Mesenchymal stem cell (in vitro differentiated cells and primary cell): ENCODE results near the gene GLTPD2.

Experiments
- DNase-seq: peaks from one replicate; pipeline ENCODE4 v3.0.0-alpha.2; 2013
- H2AFZ ChIP-seq: one replicate; pipeline ENCODE4 v1.6.1; 2013; ENCODE audit warnings: low read depth, mild to moderate bottlenecking, control low read depth, inconsistent platforms, low read length, moderate library complexity
- H2AK5ac ChIP-seq: 2 replicates; pipeline ENCODE4 v1.6.1; 2013; ENCODE audit warnings: low read length, moderate library complexity, mild to moderate bottlenecking, inconsistent platforms; ENCODE audit not compliant: severe bottlenecking
- H2BK120ac ChIP-seq: one replicate; pipeline ENCODE4 v1.6.1; 2013; ENCODE audit warnings: low read depth, mild to moderate bottlenecking, inconsistent platforms, low read length, moderate library complexity
- H2BK12ac ChIP-seq, 2 experiments: one replicate each; pipeline ENCODE4 v1.6.1; 2013; ENCODE audit warnings: inconsistent platforms in 2 of 2, low read length in 2 of 2, mild to moderate bottlenecking in 2 of 2, moderate library complexity in 2 of 2, control low read depth in 1 of 2
- H2BK15ac ChIP-seq: one replicate; pipeline ENCODE4 v1.6.1; 2013; ENCODE audit warnings: mild to moderate bottlenecking, low read depth, inconsistent platforms; ENCODE audit not compliant: poor library complexity, severe bottlenecking
- H2BK5ac ChIP-seq: 2 replicates; pipeline ENCODE4 v1.6.1; 2013; ENCODE audit warnings: low read depth, mild to moderate bottlenecking, low read length, control low read depth, inconsistent platforms; ENCODE audit not compliant: poor library complexity, severe bottlenecking
- H3K14ac ChIP-seq, 2 experiments: one replicate each; pipeline ENCODE4 v1.6.1; 2013; ENCODE audit warnings: inconsistent platforms in 2 of 2, low read length in 2 of 2, control low read depth in 1 of 2, mild to moderate bottlenecking in 1 of 2, moderate library complexity in 1 of 2
- H3K18ac ChIP-seq, 2 experiments: one replicate each; pipeline ENCODE4 v1.6.1; 2013; ENCODE audit warnings: inconsistent platforms in 2 of 2, low read length in 2 of 2, control low read depth in 1 of 2, low read depth in 1 of 2, mild to moderate bottlenecking in 1 of 2
- H3K23ac ChIP-seq, 2 experiments: one replicate each; pipeline ENCODE4 v1.6.1; 2013; ENCODE audit warnings: inconsistent platforms in 2 of 2, low read length in 2 of 2, mild to moderate bottlenecking in 2 of 2, moderate library complexity in 2 of 2, control low read depth in 1 of 2
- H3K27ac ChIP-seq: 2 replicates; pipeline ENCODE4 v1.5.1; 2013; ENCODE audit warnings: mild to moderate bottlenecking, moderate library complexity, low read length, control low read depth, inconsistent platforms; ENCODE audit not compliant: poor library complexity, severe bottlenecking
- H3K27me3 ChIP-seq, 2 experiments: 2 replicates each; pipeline versions ENCODE4 v1.6.1 to v1.7.0; 2013; ENCODE audit warnings: low read length in 2 of 2, mild to moderate bottlenecking in 2 of 2, moderate library complexity in 2 of 2, control low read depth in 1 of 2, inconsistent platforms in 1 of 2; ENCODE audit not compliant: control insufficient read depth in 1 of 2, insufficient read depth in 1 of 2
- H3K36me3 ChIP-seq, 2 experiments: 2 replicates each; pipeline versions ENCODE4 v1.6.1 to v1.7.0; 2013; ENCODE audit warnings: low read length in 2 of 2, control low read depth in 1 of 2, inconsistent platforms in 1 of 2, low read depth in 1 of 2, mild to moderate bottlenecking in 1 of 2; ENCODE audit not compliant: insufficient read depth in 2 of 2, control insufficient read depth in 1 of 2
- H3K4ac ChIP-seq, 2 experiments: one replicate each; pipeline ENCODE4 v1.6.1; 2013; ENCODE audit warnings: inconsistent platforms in 2 of 2, low read length in 2 of 2, mild to moderate bottlenecking in 2 of 2, moderate library complexity in 2 of 2, control low read depth in 1 of 2, low read depth in 1 of 2
- H3K4me1 ChIP-seq: 2 replicates; pipeline ENCODE4 v1.6.1; 2013; ENCODE audit warnings: low read depth, low read length, control low read depth; ENCODE audit not compliant: control insufficient read depth, insufficient read depth
- H3K4me2 ChIP-seq: 2 replicates; pipeline ENCODE4 v1.6.1; 2013; ENCODE audit warnings: low read length, mild to moderate bottlenecking, inconsistent platforms; ENCODE audit not compliant: poor library complexity, severe bottlenecking
- H3K4me3 ChIP-seq, 2 experiments: 2 replicates each; pipeline versions ENCODE4 v1.5.1 to v1.7.0; 2013; ENCODE audit warnings: low read length in 2 of 2, mild to moderate bottlenecking in 2 of 2, control low read depth in 1 of 2, low read depth in 1 of 2; ENCODE audit not compliant: insufficient read depth in 1 of 2
- H3K79me1 ChIP-seq: replicated peaks from 2 replicates; pipeline ENCODE4 v1.6.1; 2013; ENCODE audit warnings: mild to moderate bottlenecking, control low read depth, low read length, inconsistent platforms; ENCODE audit not compliant: poor library complexity, severe bottlenecking
- H3K9ac ChIP-seq: 2 replicates; pipeline ENCODE4 v1.7.0; 2013; ENCODE audit warnings: mild to moderate bottlenecking, low read length, moderate library complexity
- H3K9me3 ChIP-seq: 2 replicates; pipeline ENCODE4 v1.7.0; 2013; ENCODE audit warnings: mild to moderate bottlenecking, low read length; ENCODE audit not compliant: control insufficient read depth
- H4K8ac ChIP-seq: one replicate; pipeline ENCODE4 v1.6.1; 2013; ENCODE audit warnings: inconsistent platforms, mild to moderate bottlenecking, low read length, moderate library complexity
- H4K91ac ChIP-seq: one replicate; pipeline ENCODE4 v1.6.1; 2013; ENCODE audit warnings: mild to moderate bottlenecking, low read length, inconsistent platforms
- WGBS: methylation state at CpG from one replicate; pipeline ENCODE4 v1.1.7; 2013; ENCODE audit warnings: mixed read lengths; 5-methylcytosine and 5-hydroxymethylcytosine counted together

The GLTPD2 gene

GRCh38 chr17:4812690-4813089 is 23.9 kb downstream of the GLTPD2 start:
- Histone ChIP-seq H3K36me3 (peaks cover 59 to 60% of the 10 kb centered on the region in 2 experiments), H2BK12ac (no peak overlapping the region), H2AK5ac (no peak overlapping the region), H2BK5ac (no peak overlapping the region), H3K27ac (no peak overlapping the region), H3K4ac (no peak overlapping the region), H3K27me3 (no peaks in the 10 kb centered on the region), H3K4me3 (no peak overlapping the region), H3K4me2 (no peak overlapping the region), H3K14ac (no peak overlapping the region), H3K23ac (no peak overlapping the region), H4K91ac (no peak overlapping the region), H3K9ac (no peak overlapping the region), H3K18ac (no peak overlapping the region), H3K9me3 (no peaks in the 10 kb centered on the region), H3K79me1 (peaks cover 20% of the 10 kb centered on the region), H2BK15ac (no peak overlapping the region), H3K4me1 (peaks cover 6% of the 10 kb centered on the region), H2BK120ac (no peak overlapping the region), H2AFZ (no peak overlapping the region), H4K8ac (no peak overlapping the region)
- DNase-seq = no peak
- 98% methylated on average over 7 of the region's 7 CpGs for WGBS

- no peak overlapping the region for H2BK12ac ChIP-seq
- no peaks in the 10 kb centered on the region for H3K4me1 ChIP-seq
- H3K9me3 ChIP-seq = no peaks in the 10 kb centered on the region
- no peak for DNase-seq
- no peaks in the 10 kb centered on the region for H3K27me3 ChIP-seq
- H3K79me1 ChIP-seq = peaks cover 2% of the 10 kb centered on the region
- H2BK15ac ChIP-seq = no peak overlapping the region
- no peak overlapping the region for H4K8ac ChIP-seq
- H3K4me2 ChIP-seq = no peak overlapping the region
- no peak overlapping the region for H2AK5ac ChIP-seq
- H3K14ac ChIP-seq = no peak overlapping the region
- 91% methylated on average over 7 of the region's 7 CpGs for WGBS
- H3K23ac ChIP-seq = no peak overlapping the region
- no peak overlapping the region for H2AFZ ChIP-seq
- H3K36me3 ChIP-seq = peaks cover 62 to 63% of the 10 kb centered on the region in 2 experiments
- H2BK120ac ChIP-seq = no peak overlapping the region
- no peak overlapping the region for H3K4me3 ChIP-seq
- H4K91ac ChIP-seq = no peak overlapping the region
- H3K9ac ChIP-seq = no peak overlapping the region
- H2BK5ac ChIP-seq = no peak overlapping the region
- no peak overlapping the region for H3K4ac ChIP-seq
- no peak overlapping the region for H3K18ac ChIP-seq
- H3K27ac ChIP-seq = no peak overlapping the region
These were observed 26.4 kb downstream of the GLTPD2 start for GRCh38 chr17:4815043-4815675.

GRCh38 chr17:4816826-4817225 is 28.1 kb downstream of the GLTPD2 start:
- peaks cover 58 to 60% of the 10 kb centered on the region in 2 experiments for H3K36me3 ChIP-seq
- no peaks in the 10 kb centered on the region for H3K9me3 ChIP-seq
- peaks cover 2% of the 10 kb centered on the region for H3K79me1 ChIP-seq
- no peak overlapping the region for H2BK15ac ChIP-seq
- H3K4me3 ChIP-seq = no peak overlapping the region
- H2BK5ac ChIP-seq = no peak overlapping the region
- no peaks in the 10 kb centered on the region for H3K4me1 ChIP-seq
- H3K14ac ChIP-seq = no peak overlapping the region
- DNase-seq = no peak
- no peak overlapping the region for H3K23ac ChIP-seq
- no peak overlapping the region for H3K9ac ChIP-seq
- no peak overlapping the region for H3K18ac ChIP-seq
- H3K27me3 ChIP-seq = no peaks in the 10 kb centered on the region
- WGBS = 97% methylated on average over 13 of the region's 13 CpGs
- H4K91ac ChIP-seq = no peak overlapping the region
- no peak overlapping the region for H2BK12ac ChIP-seq
- no peak overlapping the region for H3K4ac ChIP-seq
- no peak overlapping the region for H3K4me2 ChIP-seq
- no peak overlapping the region for H4K8ac ChIP-seq
- H3K27ac ChIP-seq = no peak overlapping the region
- H2BK120ac ChIP-seq = no peak overlapping the region
- no peak overlapping the region for H2AFZ ChIP-seq
- H2AK5ac ChIP-seq = no peak overlapping the region

- H2BK15ac ChIP-seq = no peak overlapping the region
- no peaks in the 10 kb centered on the region for H3K9me3 ChIP-seq
- H3K14ac ChIP-seq = no peak overlapping the region
- H2AK5ac ChIP-seq = no peak overlapping the region
- no peak overlapping the region for H4K91ac ChIP-seq
- H3K4me1 ChIP-seq = no peaks in the 10 kb centered on the region
- H3K79me1 ChIP-seq = peaks cover 2% of the 10 kb centered on the region
- no peak overlapping the region for H2AFZ ChIP-seq
- peaks cover 67 to 69% of the 10 kb centered on the region in 2 experiments for H3K36me3 ChIP-seq
- 82% methylated on average over 12 of the region's 12 CpGs for WGBS
- no peak overlapping the region for H2BK120ac ChIP-seq
- H3K4me2 ChIP-seq = no peak overlapping the region
- H3K4ac ChIP-seq = no peak overlapping the region
- H3K23ac ChIP-seq = no peak overlapping the region
- H3K27me3 ChIP-seq = no peaks in the 10 kb centered on the region
- no peak overlapping the region for H2BK12ac ChIP-seq
- no peak overlapping the region for H3K27ac ChIP-seq
- H3K9ac ChIP-seq = no peak overlapping the region
- no peak for DNase-seq
- no peak overlapping the region for H4K8ac ChIP-seq
- H3K4me3 ChIP-seq = no peak overlapping the region
- H2BK5ac ChIP-seq = no peak overlapping the region
- no peak overlapping the region for H3K18ac ChIP-seq
These were observed 29.5 kb downstream of the GLTPD2 start for GRCh38 chr17:4818276-4818675.
